ENCODE data around the gene ZNF600. TPM values are rescaled to one million over a fixed set of nuclear protein-coding genes. Genes with fewer than 3 reads are reported as not detected.
"Not testable (repeated sequence)": the region's sequence is repeated elsewhere in the genome, so short reads cannot be mapped to it uniquely, and the experiment has no call there.

Gene ZNF600
- total and polyA plus RNA-seq, 2 of the 13 experiments (the other 11 are each of a cell fraction or from before 2014, with no cell fraction given) = 15.0 to 16.4 TPM

DNA sequence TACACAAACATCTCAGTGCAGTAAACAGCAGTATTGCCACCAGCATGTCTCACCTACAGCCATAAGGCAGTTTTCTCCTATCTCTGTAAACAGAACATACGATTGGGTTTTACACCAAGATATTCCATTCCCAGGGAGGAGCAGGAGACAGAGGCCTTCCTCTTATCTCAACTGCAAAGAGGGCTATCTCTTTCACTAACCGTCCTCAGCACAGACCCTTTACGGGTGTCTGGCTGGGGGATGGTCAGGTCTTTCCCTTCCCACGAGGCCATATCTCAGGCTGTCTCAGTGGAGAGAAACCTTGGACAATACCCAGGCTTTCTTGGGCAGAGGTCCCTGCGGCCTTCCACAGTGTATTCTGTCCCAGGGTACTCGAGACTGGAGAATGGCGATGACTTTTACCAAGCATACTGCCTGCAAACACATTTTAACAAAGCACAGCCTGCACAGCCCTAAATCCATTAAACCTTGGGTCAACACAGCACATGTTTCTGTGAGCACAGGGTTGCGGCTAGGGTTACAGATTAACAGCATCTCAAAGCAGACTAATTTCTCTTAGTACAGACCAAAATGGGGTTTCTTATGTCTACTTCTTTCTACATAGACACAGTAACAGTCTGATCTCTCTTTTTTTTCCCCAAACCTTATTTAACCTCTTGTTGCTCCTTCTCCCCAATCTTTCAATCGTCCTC, 62.5 kb downstream of the ZNF600 start (continued):
- TF ChIP-seq FOXP1 (IDR thresholded peaks at IDR 0.05); LCORL (IDR thresholded peaks at IDR 0.05); SOX13 (IDR thresholded peaks at IDR 0.05); HNF1A (CRISPR knock-in tag; IDR thresholded peaks at IDR 0.05; ENCODE audit: borderline replicate concordance); SOX6 (IDR thresholded peaks at IDR 0.05): not testable (repeated sequence)
- TF ChIP-seq FOXP1 (CRISPR knock-in tag; IDR thresholded peaks at IDR 0.05) (peak; percentile 39; the same call in 1 of the 2 replicates), LCORL (CRISPR knock-in tag; IDR thresholded peaks at IDR 0.05) (peak; percentile 74), SOX13 (CRISPR knock-in tag; conservative IDR thresholded peaks at IDR 0.05 in 1 of 2, IDR thresholded peaks at IDR 0.05 in 1 of 2) (peak in 1 of 2 experiments; percentile 58; a peak in 2 of 4 replicates), FOXA3 (CRISPR knock-in tag; IDR thresholded peaks at IDR 0.05) (peak; percentile 60; the same call in 1 of the 2 replicates), HNF1A (IDR thresholded peaks at IDR 0.05; ENCODE audit: low read depth) (peak; percentile 58; the same call in 1 of the 2 replicates), SAP130 (CRISPR knock-in tag; IDR thresholded peaks at IDR 0.05; ENCODE audit: low read depth) (peak; percentile 60), HOXA3 (CRISPR knock-in tag; IDR thresholded peaks at IDR 0.05) (peak; percentile 31; the same call in 1 of the 2 replicates), RARA (CRISPR knock-in tag; IDR thresholded peaks at IDR 0.05) (0 out of 2 replicates have a peak, but pooled peaks have one; percentile 19), RXRB (CRISPR knock-in tag; IDR thresholded peaks at IDR 0.05; ENCODE audit: borderline replicate concordance) (0 out of 2 replicates have a peak, but pooled peaks have one; percentile 29), DMAP1 (CRISPR knock-in tag; IDR thresholded peaks at IDR 0.05) (peak; percentile 48; the same call in 1 of the 2 replicates), SOX6 (CRISPR knock-in tag; IDR thresholded peaks at IDR 0.05) (peak; percentile 50), SIX1 (CRISPR knock-in tag; IDR thresholded peaks at IDR 0.05; ENCODE audit: borderline replicate concordance) (peak; percentile 48; the same call in 1 of the 2 replicates), FOXK1 (CRISPR knock-in tag; IDR thresholded peaks at IDR 0.05; ENCODE audit: borderline replicate concordance, low read depth) (0 out of 2 replicates have a peak, but pooled peaks have one; percentile 28), SALL1 (CRISPR knock-in tag; IDR thresholded peaks at IDR 0.05) (peak; percentile 13; the same call in 1 of the 2 replicates)
- TF ChIP-seq, protein P1, sequence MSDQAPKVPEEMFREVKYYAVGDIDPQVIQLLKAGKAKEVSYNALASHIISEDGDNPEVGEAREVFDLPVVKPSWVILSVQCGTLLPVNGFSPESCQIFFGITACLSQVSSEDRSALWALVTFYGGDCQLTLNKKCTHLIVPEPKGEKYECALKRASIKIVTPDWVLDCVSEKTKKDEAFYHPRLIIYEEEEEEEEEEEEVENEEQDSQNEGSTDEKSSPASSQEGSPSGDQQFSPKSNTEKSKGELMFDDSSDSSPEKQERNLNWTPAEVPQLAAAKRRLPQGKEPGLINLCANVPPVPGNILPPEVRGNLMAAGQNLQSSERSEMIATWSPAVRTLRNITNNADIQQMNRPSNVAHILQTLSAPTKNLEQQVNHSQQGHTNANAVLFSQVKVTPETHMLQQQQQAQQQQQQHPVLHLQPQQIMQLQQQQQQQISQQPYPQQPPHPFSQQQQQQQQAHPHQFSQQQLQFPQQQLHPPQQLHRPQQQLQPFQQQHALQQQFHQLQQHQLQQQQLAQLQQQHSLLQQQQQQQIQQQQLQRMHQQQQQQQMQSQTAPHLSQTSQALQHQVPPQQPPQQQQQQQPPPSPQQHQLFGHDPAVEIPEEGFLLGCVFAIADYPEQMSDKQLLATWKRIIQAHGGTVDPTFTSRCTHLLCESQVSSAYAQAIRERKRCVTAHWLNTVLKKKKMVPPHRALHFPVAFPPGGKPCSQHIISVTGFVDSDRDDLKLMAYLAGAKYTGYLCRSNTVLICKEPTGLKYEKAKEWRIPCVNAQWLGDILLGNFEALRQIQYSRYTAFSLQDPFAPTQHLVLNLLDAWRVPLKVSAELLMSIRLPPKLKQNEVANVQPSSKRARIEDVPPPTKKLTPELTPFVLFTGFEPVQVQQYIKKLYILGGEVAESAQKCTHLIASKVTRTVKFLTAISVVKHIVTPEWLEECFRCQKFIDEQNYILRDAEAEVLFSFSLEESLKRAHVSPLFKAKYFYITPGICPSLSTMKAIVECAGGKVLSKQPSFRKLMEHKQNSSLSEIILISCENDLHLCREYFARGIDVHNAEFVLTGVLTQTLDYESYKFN (CRISPR knock-in tag; conservative IDR thresholded peaks at IDR 0.05) = peak; percentile 38
- TF ChIP-seq, protein P2, sequence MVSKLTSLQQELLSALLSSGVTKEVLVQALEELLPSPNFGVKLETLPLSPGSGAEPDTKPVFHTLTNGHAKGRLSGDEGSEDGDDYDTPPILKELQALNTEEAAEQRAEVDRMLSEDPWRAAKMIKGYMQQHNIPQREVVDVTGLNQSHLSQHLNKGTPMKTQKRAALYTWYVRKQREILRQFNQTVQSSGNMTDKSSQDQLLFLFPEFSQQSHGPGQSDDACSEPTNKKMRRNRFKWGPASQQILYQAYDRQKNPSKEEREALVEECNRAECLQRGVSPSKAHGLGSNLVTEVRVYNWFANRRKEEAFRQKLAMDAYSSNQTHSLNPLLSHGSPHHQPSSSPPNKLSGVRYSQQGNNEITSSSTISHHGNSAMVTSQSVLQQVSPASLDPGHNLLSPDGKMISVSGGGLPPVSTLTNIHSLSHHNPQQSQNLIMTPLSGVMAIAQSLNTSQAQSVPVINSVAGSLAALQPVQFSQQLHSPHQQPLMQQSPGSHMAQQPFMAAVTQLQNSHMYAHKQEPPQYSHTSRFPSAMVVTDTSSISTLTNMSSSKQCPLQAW (CRISPR knock-in tag; IDR thresholded peaks at IDR 0.05) = peak; percentile 72

Measured in HepG2 (cell line).